HepG2 (cell line): ENCODE results near the gene MNT. TPM values are rescaled to one million over a fixed set of nuclear protein-coding genes. Genes with fewer than 3 reads are reported as not detected.

Experiments used
- ARID2 ChIP-seq: sonication (generic); formaldehyde crosslinking; IDR thresholded peaks from 2 replicates; pipeline ENCODE4 v1.8.1; 2022; ENCODE audit warnings: mild to moderate bottlenecking, missing genetic modification reagents, borderline replicate concordance
- ARNT2 ChIP-seq: sonication (generic); formaldehyde crosslinking; IDR thresholded peaks from 2 replicates; pipeline ENCODE4 v1.8.0; 2022; ENCODE audit warnings: mild to moderate bottlenecking, low read depth, missing genetic modification reagents, moderate library complexity
- BATF2 ChIP-seq: sonication (generic); formaldehyde crosslinking; IDR thresholded peaks from 2 replicates; pipeline ENCODE4 v1.8.0; 2022; ENCODE audit warnings: mild to moderate bottlenecking, missing genetic modification reagents, moderate library complexity
- CHCHD3 ChIP-seq: sonication (generic); formaldehyde crosslinking; IDR thresholded peaks from 2 replicates; pipeline ENCODE4 v1.8.0; 2022; ENCODE audit warnings: mild to moderate bottlenecking, missing genetic modification reagents, moderate library complexity
- ESRRA ChIP-seq: sonication (generic); formaldehyde crosslinking; IDR thresholded peaks from 2 replicates; pipeline ENCODE4 v1.5.1; 2020; ENCODE audit warnings: mild to moderate bottlenecking, low read depth, missing genetic modification reagents
- GABPA ChIP-seq, 2 experiments: IDR thresholded peaks; 2 replicates each; pipeline ENCODE4 v1.6.1; 2011 to 2016; ENCODE audit warnings: low read depth in 2 of 2, low read length in 1 of 2, missing biosample characterization in 1 of 2, missing genetic modification characterization in 1 of 2
- GPBP1L1 ChIP-seq: sonication (generic); formaldehyde crosslinking; IDR thresholded peaks from 2 replicates; pipeline ENCODE4 v1.5.0; 2020; ENCODE audit warnings: mild to moderate bottlenecking, missing genetic modification reagents
- HNRNPLL ChIP-seq: fragments of 200-400 bp; formaldehyde crosslinking; IDR thresholded peaks from 2 replicates; pipeline ENCODE4 v1.6.1; 2017; ENCODE audit warnings: mild to moderate bottlenecking, low read depth, low read length; ENCODE audit not compliant: poor library complexity, severe bottlenecking
- IRF2 ChIP-seq: IDR thresholded peaks from 2 replicates; pipeline ENCODE4 v1.6.1; 2018; ENCODE audit warnings: missing genetic modification reagents, missing compliant biosample characterization
- KDM5B ChIP-seq: sonication (generic); formaldehyde crosslinking; IDR thresholded peaks from 2 replicates; pipeline ENCODE4 v1.4.0; 2020; ENCODE audit warnings: missing genetic modification reagents, mild to moderate bottlenecking, borderline replicate concordance
- KLF6 ChIP-seq: IDR thresholded peaks from 2 replicates; pipeline ENCODE4 v1.8.0; 2016; ENCODE audit warnings: missing biosample characterization, missing genetic modification reagents
- LBX2 ChIP-seq: sonication (generic); formaldehyde crosslinking; IDR thresholded peaks from 2 replicates; pipeline ENCODE4 v1.5.0; 2020; ENCODE audit warnings: missing genetic modification reagents, mild to moderate bottlenecking, borderline replicate concordance
- NBN ChIP-seq: fragments of 450-650 bp; conservative IDR thresholded peaks from 2 replicates; pipeline ENCODE4 v1.6.1; 2017
- SALL2 ChIP-seq: sonication (generic); formaldehyde crosslinking; IDR thresholded peaks from 2 replicates; pipeline ENCODE4 v1.8.1; 2023; ENCODE audit warnings: mild to moderate bottlenecking, missing genetic modification reagents, inconsistent platforms
- TEF ChIP-seq: sonication (generic); formaldehyde crosslinking; IDR thresholded peaks from 2 replicates; pipeline ENCODE4 v1.5.0; 2020; ENCODE audit warnings: missing genetic modification reagents
- ZBTB34 ChIP-seq: sonication (generic); formaldehyde crosslinking; IDR thresholded peaks from 2 replicates; pipeline ENCODE4 v1.8.0; 2022; ENCODE audit warnings: mild to moderate bottlenecking, missing genetic modification reagents
- ZBTB37 ChIP-seq: sonication (generic); formaldehyde crosslinking; IDR thresholded peaks from 2 replicates; pipeline ENCODE4 v1.4.0; 2020; ENCODE audit warnings: mild to moderate bottlenecking, missing genetic modification reagents
- ZNF124 ChIP-seq: sonication (generic); formaldehyde crosslinking; IDR thresholded peaks from 2 replicates; pipeline ENCODE4 v1.4.0; 2020; ENCODE audit warnings: missing genetic modification reagents
- ZNF20 ChIP-seq: sonication (generic); formaldehyde crosslinking; IDR thresholded peaks from 2 replicates; pipeline ENCODE4 v1.4.0; 2020; ENCODE audit warnings: mild to moderate bottlenecking, moderate library complexity, missing genetic modification reagents
- ZNF441 ChIP-seq: sonication (generic); formaldehyde crosslinking; IDR thresholded peaks from 2 replicates; pipeline ENCODE4 v1.7.0; 2021; ENCODE audit warnings: missing genetic modification reagents, borderline replicate concordance
- ZNF691 ChIP-seq: sonication (generic); formaldehyde crosslinking; IDR thresholded peaks from 2 replicates; pipeline ENCODE4 v1.4.0; 2020; ENCODE audit warnings: missing genetic modification reagents, low read depth, mild to moderate bottlenecking, borderline replicate concordance
- polyA plus RNA-seq, 8 experiments: library from polyadenylated mRNA; depleted of rRNA in 3 of 8; stranded (reverse) in 7 of 8; unstranded in 1 of 8; fragments of >200 nt; fragmentation: Illumina TruSeq in 4 of 8; extraction: Trizol in 4 of 8; gene quantifications; 2 replicates each; pipeline versions ENCODE4 v1.2.1 to v1.2.3, GENCODE V29; 2011 to 2016; ENCODE audit warnings: low read depth in 4 of 8, missing spikeins in 1 of 8, mixed read lengths in 1 of 8; ENCODE audit not compliant: insufficient read depth in 1 of 8
- total RNA-seq, 5 experiments: library from RNA; depleted of rRNA; stranded (reverse); fragments of >200 nt; fragmentation: Illumina TruSeq; extraction: Trizol; gene quantifications; 2 replicates each; pipeline ENCODE4 v1.2.3, GENCODE V29; 2016; ENCODE audit warnings: low read depth in 1 of 5

The MNT gene
- total and polyA plus RNA-seq, 2 of the 13 experiments (the other 11 are each of a cell fraction or from before 2014, with no cell fraction given) = 2.1 to 3.5 TPM

GRCh38 chr17:2336215-2336851 lies 64.5 kb downstream of the MNT start, which contains the start of gene TSR1 (continued):
- TF ChIP-seq ZNF691 (CRISPR knock-in tag) (no peak; the same call in 1 of the 2 replicates), ARNT2 (CRISPR knock-in tag) (peak; percentile 88), ZNF124 (CRISPR knock-in tag) (peak; percentile 27; the same call in 1 of the 2 replicates), ZBTB37 (no peak), KDM5B (CRISPR knock-in tag) (peak; percentile 91; the same call in 1 of the 2 replicates), TEF (CRISPR knock-in tag) (peak; percentile 43; the same call in 1 of the 2 replicates), CHCHD3 (CRISPR knock-in tag) (peak; percentile 53; the same call in 1 of the 2 replicates), ESRRA (CRISPR knock-in tag) (no peak), KLF6 (peak; percentile 77; the same call in 1 of the 2 replicates), GPBP1L1 (CRISPR knock-in tag) (no peak), HNRNPLL (peak; percentile 59), IRF2 (peak; percentile 33; the same call in 1 of the 2 replicates), GABPA (IDR thresholded peaks at IDR 0.05; ENCODE audit: low read depth, low read length) (peak; percentile 99), GABPA (CRISPR knock-in tag; IDR thresholded peaks at IDR 0.05; ENCODE audit: low read depth) (peak; percentile 99), LBX2 (CRISPR knock-in tag) (peak; percentile 64; the same call in 1 of the 2 replicates), ZNF441 (peak; percentile 79; the same call in 1 of the 2 replicates), SALL2 (CRISPR knock-in tag) (peak; percentile 34; the same call in 1 of the 2 replicates), BATF2 (CRISPR knock-in tag) (peak; percentile 46; the same call in 1 of the 2 replicates), NBN (no peak), ZNF20 (CRISPR knock-in tag) (no peak), ARID2 (CRISPR knock-in tag) (0 out of 2 replicates have a peak, but pooled peaks have one; percentile 39), ZBTB34 (CRISPR knock-in tag) (peak; percentile 61; the same call in 1 of the 2 replicates)
